ENCODE results near the gene BMP15.

The BMP15 gene

GRCh38 chrX:50893466-50893865, 17.1 kb upstream of the BMP15 start:
- Histone ChIP-seq H3K9me3 (ENCODE audit: control insufficient read depth, insufficient read depth, low read length) (no peaks in the 10 kb centered on the region), H3K36me3 (ENCODE audit: control insufficient read depth, insufficient read depth, low read length) (no peaks in the 10 kb centered on the region), H3K4me1 (ENCODE audit: control insufficient read depth, insufficient read depth, low read length) (no peaks in the 10 kb centered on the region), H3K27ac (ENCODE audit: low read length) (no peak overlapping the region), H3K27me3 (ENCODE audit: control insufficient read depth, insufficient read depth, low read length) (no peaks in the 10 kb centered on the region), H3K4me3 (ENCODE audit: low read length) (no peak overlapping the region)
- WGBS (ENCODE audit: insufficient coverage, insufficient read length): no CpG with 5 or more reads among the region's 1 CpG
- DNase-seq (ENCODE audit: low read depth, low spot score): no peak

- no CpG with 5 or more reads among the region's 17 CpGs for WGBS (ENCODE audit: insufficient coverage, insufficient read length)
- Histone ChIP-seq H3K4me3 (ENCODE audit: low read length) (no peak overlapping the region), H3K36me3 (ENCODE audit: control insufficient read depth, insufficient read depth, low read length) (no peaks in the 10 kb centered on the region), H3K27ac (ENCODE audit: low read length) (no peak overlapping the region), H3K9me3 (ENCODE audit: control insufficient read depth, insufficient read depth, low read length) (no peaks in the 10 kb centered on the region), H3K27me3 (ENCODE audit: control insufficient read depth, insufficient read depth, low read length) (no peaks in the 10 kb centered on the region), H3K4me1 (ENCODE audit: control insufficient read depth, insufficient read depth, low read length) (no peaks in the 10 kb centered on the region)
- no peak for DNase-seq (ENCODE audit: low read depth, low spot score)
Observed at GRCh38 chrX:50905334-50905733, 5.2 kb upstream of the BMP15 start.

GRCh38 chrX:50913520-50913919, 3.0 kb downstream of the BMP15 start:
- Histone ChIP-seq H3K4me1 (ENCODE audit: control insufficient read depth, insufficient read depth, low read length) (no peaks in the 10 kb centered on the region), H3K9me3 (ENCODE audit: control insufficient read depth, insufficient read depth, low read length) (no peaks in the 10 kb centered on the region), H3K4me3 (ENCODE audit: low read length) (no peak overlapping the region), H3K27ac (ENCODE audit: low read length) (no peak overlapping the region), H3K27me3 (ENCODE audit: control insufficient read depth, insufficient read depth, low read length) (no peaks in the 10 kb centered on the region), H3K36me3 (ENCODE audit: control insufficient read depth, insufficient read depth, low read length) (no peaks in the 10 kb centered on the region)
- no peak for DNase-seq (ENCODE audit: low read depth, low spot score)

- H3K9me3 ChIP-seq (ENCODE audit: control insufficient read depth, insufficient read depth, low read length): no peaks in the 10 kb centered on the region
- H3K27ac ChIP-seq (ENCODE audit: low read length): no peak overlapping the region
- no peak overlapping the region for H3K4me3 ChIP-seq (ENCODE audit: low read length)
- no peaks in the 10 kb centered on the region for H3K4me1 ChIP-seq (ENCODE audit: control insufficient read depth, insufficient read depth, low read length)
- H3K36me3 ChIP-seq (ENCODE audit: control insufficient read depth, insufficient read depth, low read length): no peaks in the 10 kb centered on the region
- no peak for DNase-seq (ENCODE audit: low read depth, low spot score)
- no peaks in the 10 kb centered on the region for H3K27me3 ChIP-seq (ENCODE audit: control insufficient read depth, insufficient read depth, low read length)
Observed at GRCh38 chrX:50920132-50920531, 9.6 kb downstream of the BMP15 start.

- Histone ChIP-seq H3K4me3 (ENCODE audit: low read length) (no peak overlapping the region), H3K27ac (ENCODE audit: low read length) (no peak overlapping the region), H3K4me1 (ENCODE audit: control insufficient read depth, insufficient read depth, low read length) (no peaks in the 10 kb centered on the region), H3K36me3 (ENCODE audit: control insufficient read depth, insufficient read depth, low read length) (no peaks in the 10 kb centered on the region), H3K9me3 (ENCODE audit: control insufficient read depth, insufficient read depth, low read length) (no peaks in the 10 kb centered on the region), H3K27me3 (ENCODE audit: control insufficient read depth, insufficient read depth, low read length) (no peaks in the 10 kb centered on the region)
- no peak for DNase-seq (ENCODE audit: low read depth, low spot score)
Observed at GRCh38 chrX:50927127-50927526, 16.6 kb downstream of the BMP15 start.

GRCh38 chrX:50941638-50942037, 31.1 kb downstream of the BMP15 start:
- Histone ChIP-seq H3K4me3 (ENCODE audit: low read length) (no peak overlapping the region), H3K9me3 (ENCODE audit: control insufficient read depth, insufficient read depth, low read length) (no peaks in the 10 kb centered on the region), H3K36me3 (ENCODE audit: control insufficient read depth, insufficient read depth, low read length) (no peaks in the 10 kb centered on the region), H3K27ac (ENCODE audit: low read length) (no peak overlapping the region), H3K27me3 (ENCODE audit: control insufficient read depth, insufficient read depth, low read length) (no peaks in the 10 kb centered on the region), H3K4me1 (ENCODE audit: control insufficient read depth, insufficient read depth, low read length) (no peaks in the 10 kb centered on the region)
- WGBS (ENCODE audit: insufficient coverage, insufficient read length): no CpG with 5 or more reads among the region's 3 CpGs
- DNase-seq (ENCODE audit: low read depth, low spot score): no peak

GRCh38 chrX:50942471-50942870, 31.9 kb downstream of the BMP15 start:
- DNase-seq (ENCODE audit: low read depth, low spot score): no peak
- no CpG with 5 or more reads among the region's 2 CpGs for WGBS (ENCODE audit: insufficient coverage, insufficient read length)
- Histone ChIP-seq H3K4me1 (ENCODE audit: control insufficient read depth, insufficient read depth, low read length) (no peaks in the 10 kb centered on the region), H3K27ac (ENCODE audit: low read length) (no peak overlapping the region), H3K27me3 (ENCODE audit: control insufficient read depth, insufficient read depth, low read length) (no peaks in the 10 kb centered on the region), H3K9me3 (ENCODE audit: control insufficient read depth, insufficient read depth, low read length) (no peaks in the 10 kb centered on the region), H3K4me3 (ENCODE audit: low read length) (no peak overlapping the region), H3K36me3 (ENCODE audit: control insufficient read depth, insufficient read depth, low read length) (no peaks in the 10 kb centered on the region)

- Histone ChIP-seq H3K27me3 (ENCODE audit: control insufficient read depth, insufficient read depth, low read length) (no peaks in the 10 kb centered on the region), H3K9me3 (ENCODE audit: control insufficient read depth, insufficient read depth, low read length) (no peaks in the 10 kb centered on the region), H3K27ac (ENCODE audit: low read length) (no peak overlapping the region), H3K4me3 (ENCODE audit: low read length) (no peak overlapping the region), H3K36me3 (ENCODE audit: control insufficient read depth, insufficient read depth, low read length) (no peaks in the 10 kb centered on the region), H3K4me1 (ENCODE audit: control insufficient read depth, insufficient read depth, low read length) (no peaks in the 10 kb centered on the region)
- no CpG with 5 or more reads among the region's 1 CpG for WGBS (ENCODE audit: insufficient coverage, insufficient read length)
- DNase-seq (ENCODE audit: low read depth, low spot score): no peak
Observed at GRCh38 chrX:50952406-50952805, 41.9 kb downstream of the BMP15 start.

GRCh38 chrX:50953832-50954231, 43.3 kb downstream of the BMP15 start:
- H3K4me1 ChIP-seq (ENCODE audit: control insufficient read depth, insufficient read depth, low read length): no peaks in the 10 kb centered on the region
- no peaks in the 10 kb centered on the region for H3K9me3 ChIP-seq (ENCODE audit: control insufficient read depth, insufficient read depth, low read length)
- H3K27ac ChIP-seq (ENCODE audit: low read length): no peak overlapping the region
- WGBS (ENCODE audit: insufficient coverage, insufficient read length): no CpG with 5 or more reads among the region's 1 CpG
- no peak for DNase-seq (ENCODE audit: low read depth, low spot score)
- H3K4me3 ChIP-seq (ENCODE audit: low read length): no peak overlapping the region
- H3K27me3 ChIP-seq (ENCODE audit: control insufficient read depth, insufficient read depth, low read length): no peaks in the 10 kb centered on the region
- H3K36me3 ChIP-seq (ENCODE audit: control insufficient read depth, insufficient read depth, low read length): no peaks in the 10 kb centered on the region

- Histone ChIP-seq H3K9me3 (ENCODE audit: control insufficient read depth, insufficient read depth, low read length) (no peaks in the 10 kb centered on the region), H3K27me3 (ENCODE audit: control insufficient read depth, insufficient read depth, low read length) (no peaks in the 10 kb centered on the region), H3K4me1 (ENCODE audit: control insufficient read depth, insufficient read depth, low read length) (no peaks in the 10 kb centered on the region), H3K27ac (ENCODE audit: low read length) (no peak overlapping the region), H3K36me3 (ENCODE audit: control insufficient read depth, insufficient read depth, low read length) (no peaks in the 10 kb centered on the region), H3K4me3 (ENCODE audit: low read length) (no peak overlapping the region)
- no peak for DNase-seq (ENCODE audit: low read depth, low spot score)
- no CpG with 5 or more reads among the region's 3 CpGs for WGBS (ENCODE audit: insufficient coverage, insufficient read length)
Observed at GRCh38 chrX:50962156-50962555, 51.6 kb downstream of the BMP15 start.

- H3K9me3 ChIP-seq (ENCODE audit: control insufficient read depth, insufficient read depth, low read length): no peaks in the 10 kb centered on the region
- DNase-seq (ENCODE audit: low read depth, low spot score): no peak
- no peaks in the 10 kb centered on the region for H3K27me3 ChIP-seq (ENCODE audit: control insufficient read depth, insufficient read depth, low read length)
- H3K27ac ChIP-seq (ENCODE audit: low read length): no peak overlapping the region
- no peaks in the 10 kb centered on the region for H3K4me1 ChIP-seq (ENCODE audit: control insufficient read depth, insufficient read depth, low read length)
- no peaks in the 10 kb centered on the region for H3K36me3 ChIP-seq (ENCODE audit: control insufficient read depth, insufficient read depth, low read length)
- no peak overlapping the region for H3K4me3 ChIP-seq (ENCODE audit: low read length)
Observed at GRCh38 chrX:50963842-50964241, 53.3 kb downstream of the BMP15 start.
